Small intestine (tissue), 7 donors: ENCODE results near the gene SPATA2. TPM values are rescaled to one million over a fixed set of nuclear protein-coding genes. Genes with fewer than 3 reads are reported as not detected.
"Not testable (repeated sequence)": the region's sequence is repeated elsewhere in the genome, so short reads cannot be mapped to it uniquely, and the experiment has no call there.

Source experiments
- DNase-seq, 2 donors: peaks; one replicate each; pipeline versions ENCODE4 v3.0.0 to v3.0.0-alpha.2; 2013
- FAIRE-seq: peaks from 2 replicates; lab custom pipeline; 2012; peaks lifted over from hg19 to GRCh38; lab: Jason Lieb, UNC
- H3K27ac ChIP-seq, 3 donors: one replicate each; pipeline ENCODE4 v1.5.1; 2013; ENCODE audit warnings: low read length in 2 of 3, mild to moderate bottlenecking in 2 of 3, control low read depth in 1 of 3, inconsistent platforms in 1 of 3, low read depth in 1 of 3, moderate library complexity in 1 of 3
- H3K27me3 ChIP-seq, 3 donors: one replicate each; pipeline ENCODE4 v1.6.1; 2013; ENCODE audit warnings: low read length in 3 of 3, inconsistent platforms in 1 of 3; ENCODE audit not compliant: control insufficient read depth in 3 of 3, insufficient read depth in 3 of 3
- H3K36me3 ChIP-seq, 3 donors: one replicate each; pipeline ENCODE4 v1.6.1; 2013; ENCODE audit warnings: low read length in 3 of 3, inconsistent platforms in 1 of 3, low read depth in 1 of 3, mild to moderate bottlenecking in 1 of 3, moderate library complexity in 1 of 3; ENCODE audit not compliant: control insufficient read depth in 3 of 3, insufficient read depth in 2 of 3
- H3K4me1 ChIP-seq, 3 donors: one replicate each; pipeline ENCODE4 v1.6.1; 2013; ENCODE audit warnings: low read length in 2 of 3, inconsistent platforms in 1 of 3, low read depth in 1 of 3, mild to moderate bottlenecking in 1 of 3, moderate library complexity in 1 of 3; ENCODE audit not compliant: control insufficient read depth in 3 of 3, insufficient read depth in 2 of 3
- H3K4me3 ChIP-seq, 3 donors: one replicate each; pipeline ENCODE4 v1.5.1; 2013; ENCODE audit warnings: low read length in 3 of 3, control low read depth in 1 of 3, inconsistent platforms in 1 of 3, low read depth in 1 of 3, mild to moderate bottlenecking in 1 of 3, moderate library complexity in 1 of 3
- H3K9me3 ChIP-seq, 2 donors: one replicate each; pipeline ENCODE4 v1.6.1; 2013; ENCODE audit warnings: low read depth in 1 of 2, low read length in 1 of 2; ENCODE audit not compliant: control insufficient read depth in 2 of 2, insufficient read depth in 1 of 2
- WGBS, 3 donors: extraction: QIAGEN DNeasy Blood & Tissue Kit; methylation state at CpG; one replicate each; pipeline ENCODE4 v1.1.7; 2013; 5-methylcytosine and 5-hydroxymethylcytosine counted together
- polyA plus RNA-seq, 4 donors: library from polyadenylated mRNA; stranded (reverse) in 3 of 4; unstranded in 1 of 4; fragments of 200-250 nt in 3 of 4; fragments of 120-200 nt in 1 of 4; gene quantifications; one replicate each; pipeline versions ENCODE4 v1.2.1 to v1.2.3, GENCODE V29; 2013
- donor health status: healthy with polysubstance abuse.
- donor health status: control.
- donor health status: control.
- donor health status: Bipolar disorder and iron deficiency.
- donor health status: healthy.

SPATA2 gene
- polyA plus RNA-seq, 4 donors, result 8.6 to 15.1 (median 10.4) TPM

DNA sequence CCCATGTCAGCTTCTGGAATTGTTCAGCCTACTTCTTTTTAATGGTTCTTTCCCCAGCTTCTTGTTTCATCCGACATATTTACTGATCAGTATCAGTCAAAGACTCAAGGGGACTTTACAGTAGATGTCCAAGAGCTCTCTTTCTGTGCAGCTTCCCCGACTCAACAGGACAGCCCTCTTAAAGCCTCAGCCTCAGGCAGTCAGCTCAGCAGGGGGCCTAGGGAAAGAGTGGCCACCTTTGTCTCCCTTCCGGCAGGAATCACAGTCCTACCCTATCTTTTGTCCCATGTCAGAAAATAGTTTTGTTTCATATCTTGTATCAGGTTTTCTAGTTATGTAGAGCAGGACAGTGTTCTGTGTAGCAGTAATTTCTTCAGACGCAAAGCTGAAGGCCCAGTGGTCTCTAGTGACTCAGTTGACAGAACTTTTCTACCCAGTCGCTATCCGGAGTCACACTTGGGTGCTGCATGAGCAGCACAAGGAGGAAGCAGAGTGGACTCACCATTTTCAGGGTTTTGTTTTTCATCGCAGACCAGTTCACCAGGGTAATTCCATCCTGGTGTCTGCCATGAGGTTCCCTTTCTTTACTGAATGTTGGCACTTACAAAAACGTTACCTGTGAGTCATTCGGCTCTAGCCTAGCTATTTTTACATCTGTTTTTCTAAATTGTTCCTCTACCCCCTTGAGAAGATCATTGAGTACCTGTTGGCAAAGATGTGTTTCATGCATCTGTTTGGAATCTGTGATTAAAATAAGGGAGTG lies 47.7 kb downstream of the SPATA2 start:
- peaks cover 4 to 43% (median 4%) of the 10 kb centered on the region in 3 donors for H3K36me3 ChIP-seq

GRCh38 chr20:49866051-49866450 lies 49.3 kb downstream of the SPATA2 start:
- Histone ChIP-seq H3K27ac (no peak overlapping the region), H3K27me3 (no peaks in the 10 kb centered on the region), H3K9me3 (no peaks in the 10 kb centered on the region), H3K36me3 (peaks cover 4 to 46% (median 6%) of the 10 kb centered on the region in 3 donors), H3K4me3 (no peak overlapping the region), H3K4me1 (no peaks in the 10 kb centered on the region)
- whole genome bisulfite sequencing, 3 donors, result 85 to 88% (median 86%) methylated on average over 8 of the region's 8 CpGs
- FAIRE-seq (no peak), DNase-seq (no peak)

More for the DNA sequence above, 47.7 kb downstream of the SPATA2 start:
- no peak for DNase-seq
- Histone ChIP-seq H3K4me3 (no peak overlapping the region), H3K27ac (no peak overlapping the region), H3K27me3 (no peaks in the 10 kb centered on the region), H3K4me1 (no peaks in the 10 kb centered on the region), H3K9me3 (no peaks in the 10 kb centered on the region)
- FAIRE-seq, result no peak
- 81 to 93% (median 91%) methylated on average over 9 of the region's 9 CpGs for WGBS, 3 donors

- no peak for FAIRE-seq
- H3K4me3 ChIP-seq, result no peak overlapping the region
- H3K4me1 ChIP-seq, result no peaks in the 10 kb centered on the region
- peaks cover 4 to 48% (median 6%) of the 10 kb centered on the region in 3 donors for H3K36me3 ChIP-seq
- no peaks in the 10 kb centered on the region for H3K27me3 ChIP-seq
- no peak overlapping the region for H3K27ac ChIP-seq
- no peak for DNase-seq
- H3K9me3 ChIP-seq, result no peaks in the 10 kb centered on the region
- WGBS, 3 donors, result 84 to 97% (median 89%) methylated on average over 7 of the region's 7 CpGs
Measured at GRCh38 chr20:49865559-49865958, 49.8 kb downstream of the SPATA2 start.

DNA sequence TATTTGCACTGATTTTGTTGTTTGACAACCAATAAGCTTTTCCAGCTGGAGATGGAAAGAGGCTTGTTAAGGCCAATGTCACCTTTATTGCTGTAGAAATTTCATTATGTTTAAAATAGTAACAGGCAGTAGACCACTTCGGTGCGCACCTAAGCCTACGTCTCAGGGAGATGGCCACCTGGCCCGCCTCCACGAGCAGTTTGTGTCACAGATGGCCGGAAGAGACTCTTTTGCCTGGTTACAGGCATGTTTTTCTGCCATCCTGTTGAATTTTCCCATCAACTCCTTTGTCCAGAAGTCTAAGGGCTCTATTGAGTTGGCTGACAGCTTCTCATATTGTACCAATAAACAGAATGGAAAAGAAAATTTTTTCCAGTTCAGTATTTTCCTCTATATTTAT lies 51.7 kb downstream of the SPATA2 start:
- WGBS, 3 donors, result 94 to 97% (median 96%) methylated on average over 6 of the region's 6 CpGs
- Histone ChIP-seq H3K4me1 (no peaks in the 10 kb centered on the region), H3K36me3 (peaks cover 11 to 47% (median 13%) of the 10 kb centered on the region in 3 donors), H3K4me3 (no peak overlapping the region), H3K9me3 (no peaks in the 10 kb centered on the region), H3K27me3 (no peaks in the 10 kb centered on the region), H3K27ac (no peak overlapping the region)
- FAIRE-seq, result no peak
- no peak for DNase-seq

DNA sequence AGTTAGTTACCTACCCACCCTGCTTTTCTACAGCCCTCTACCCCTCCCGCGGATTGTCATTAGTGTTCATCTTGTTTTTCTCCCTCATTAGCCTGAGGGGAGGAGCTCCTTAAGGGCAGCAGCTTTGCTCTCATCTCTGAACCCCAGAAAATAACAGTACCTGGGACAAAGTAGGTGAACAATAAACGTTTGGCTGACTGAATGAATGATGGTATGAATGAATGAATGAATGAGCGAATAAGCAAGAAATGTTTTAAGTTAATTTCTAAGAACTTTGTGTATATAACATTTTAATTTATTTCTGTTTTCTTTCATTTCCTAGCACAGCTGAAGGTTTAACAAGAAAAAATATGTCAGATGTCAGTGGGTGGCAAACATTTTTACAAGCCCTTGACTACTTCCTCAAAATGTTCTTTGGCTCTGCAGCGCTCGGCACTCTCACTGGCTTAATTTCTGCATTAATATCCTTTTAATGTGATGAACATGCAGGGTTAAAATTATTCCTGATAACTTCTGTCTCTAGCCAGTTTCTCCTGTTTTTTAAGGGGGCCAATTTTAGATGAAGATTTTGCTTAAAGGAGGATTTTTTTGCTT lies 52.6 kb downstream of the SPATA2 start:
- Histone ChIP-seq H3K27me3 (no peaks in the 10 kb centered on the region), H3K27ac (no peak overlapping the region), H3K9me3 (no peaks in the 10 kb centered on the region), H3K4me3 (no peak overlapping the region), H3K4me1 (no peaks in the 10 kb centered on the region), H3K36me3 (peaks cover 12 to 43% (median 13%) of the 10 kb centered on the region in 3 donors)
- 88 to 92% (median 91%) methylated on average over 6 of the region's 6 CpGs for WGBS, 3 donors
- FAIRE-seq, result no peak
- DNase-seq, result no peak

DNA sequence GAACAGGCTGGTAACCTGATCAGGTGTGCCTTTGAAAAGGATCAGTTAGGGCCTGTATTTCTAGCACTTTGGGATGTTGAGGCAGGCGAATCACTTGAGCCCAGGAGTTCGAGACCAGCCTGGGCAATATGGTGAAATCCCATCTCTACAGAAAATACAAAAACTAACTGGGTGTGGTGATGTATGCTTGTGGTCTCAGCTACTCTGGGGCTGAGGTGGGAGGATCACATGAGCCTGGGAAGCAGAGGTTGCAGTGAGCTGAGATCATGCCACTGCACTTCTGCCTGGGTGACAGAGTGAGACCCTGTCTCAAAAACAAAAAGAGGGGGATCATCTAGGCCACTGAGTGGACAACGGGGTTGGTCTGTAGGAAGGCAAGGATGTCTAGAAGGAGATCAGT lies 54.1 kb downstream of the SPATA2 start:
- not testable (repeated sequence) for H3K4me1 ChIP-seq, DNase-seq, H3K4me3 ChIP-seq, H3K27ac ChIP-seq, H3K9me3 ChIP-seq, H3K27me3 ChIP-seq, FAIRE-seq
- H3K36me3 ChIP-seq, result peaks cover 12 to 50% (median 13%) of the 10 kb centered on the region in 3 donors
- WGBS, 3 donors, result 96 to 100% (median 96%) methylated on average over 3 of the region's 3 CpGs

GRCh38 chr20:49859807-49860206 lies 55.5 kb downstream of the SPATA2 start:
- FAIRE-seq (no peak), DNase-seq (no peak)
- H3K27ac ChIP-seq, result no peak overlapping the region
- no peaks in the 10 kb centered on the region for H3K4me1 ChIP-seq
- H3K4me3 ChIP-seq, result no peak overlapping the region
- H3K36me3 ChIP-seq, result peaks cover 11 to 48% (median 15%) of the 10 kb centered on the region in 3 donors
- H3K9me3 ChIP-seq, result no peaks in the 10 kb centered on the region
- no peaks in the 10 kb centered on the region for H3K27me3 ChIP-seq

DNA sequence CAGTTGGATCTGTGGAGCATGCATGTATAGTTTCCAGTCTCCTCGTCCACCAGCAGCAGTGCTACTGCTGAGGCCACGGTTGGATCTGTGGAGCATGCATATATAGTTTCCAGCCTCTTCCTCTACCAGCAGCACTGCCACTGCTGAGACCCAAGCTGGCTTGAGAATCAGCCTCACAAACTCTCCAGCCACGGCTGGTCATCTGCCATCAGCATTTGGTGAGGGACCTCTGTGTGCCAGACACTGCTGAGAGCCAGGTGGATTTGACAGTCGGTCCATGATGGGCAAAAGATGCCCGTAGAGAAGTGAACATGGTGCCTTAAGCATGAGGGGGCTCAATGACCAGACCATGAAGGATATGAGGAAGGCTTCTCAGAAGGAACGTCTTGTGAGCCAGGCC lies 56.3 kb downstream of the SPATA2 start:
- Histone ChIP-seq H3K4me1 (no peaks in the 10 kb centered on the region), H3K27ac (no peak overlapping the region), H3K36me3 (peaks cover 11 to 47% (median 13%) of the 10 kb centered on the region in 3 donors), H3K4me3 (no peak overlapping the region), H3K27me3 (no peaks in the 10 kb centered on the region), H3K9me3 (no peaks in the 10 kb centered on the region)
- no peak for DNase-seq
- no peak for FAIRE-seq
- 89 to 93% (median 93%) methylated on average over 6 of the region's 6 CpGs for WGBS, 3 donors
